ENCODE measurements around the gene OR9Q2.
"Not testable (repeated sequence)": the region's sequence is repeated elsewhere in the genome, so short reads cannot be mapped to it uniquely, and the experiment has no call there.

DNA sequence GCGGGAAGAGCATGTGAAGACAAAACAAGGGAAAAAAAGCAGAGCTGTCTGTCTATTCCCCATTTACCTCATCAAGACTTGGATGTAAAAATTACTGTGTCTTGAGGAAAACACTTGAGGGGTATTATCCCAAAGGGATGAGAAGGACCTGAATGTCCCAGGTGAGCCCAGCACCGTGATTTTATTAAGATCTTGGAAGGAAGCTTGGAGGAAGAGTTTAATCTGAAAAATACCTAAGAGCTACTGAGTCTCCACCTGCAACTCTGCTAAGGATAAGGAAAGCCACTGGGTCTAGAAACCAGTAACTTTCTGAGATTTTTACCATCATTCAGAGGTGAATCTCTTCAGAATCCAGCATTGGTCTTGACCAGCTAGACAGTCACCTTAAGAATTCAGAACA lies 23.6 kb downstream of the OR9Q2 start, which contains the start of gene OR1S1:
- TF ChIP-seq EZH2 (IDR thresholded peaks at IDR 0.05; ENCODE audit: borderline replicate concordance, insufficient read depth, low read depth, low read length, poor library complexity, severe bottlenecking): not testable (repeated sequence)
- TF ChIP-seq, protein P1, sequence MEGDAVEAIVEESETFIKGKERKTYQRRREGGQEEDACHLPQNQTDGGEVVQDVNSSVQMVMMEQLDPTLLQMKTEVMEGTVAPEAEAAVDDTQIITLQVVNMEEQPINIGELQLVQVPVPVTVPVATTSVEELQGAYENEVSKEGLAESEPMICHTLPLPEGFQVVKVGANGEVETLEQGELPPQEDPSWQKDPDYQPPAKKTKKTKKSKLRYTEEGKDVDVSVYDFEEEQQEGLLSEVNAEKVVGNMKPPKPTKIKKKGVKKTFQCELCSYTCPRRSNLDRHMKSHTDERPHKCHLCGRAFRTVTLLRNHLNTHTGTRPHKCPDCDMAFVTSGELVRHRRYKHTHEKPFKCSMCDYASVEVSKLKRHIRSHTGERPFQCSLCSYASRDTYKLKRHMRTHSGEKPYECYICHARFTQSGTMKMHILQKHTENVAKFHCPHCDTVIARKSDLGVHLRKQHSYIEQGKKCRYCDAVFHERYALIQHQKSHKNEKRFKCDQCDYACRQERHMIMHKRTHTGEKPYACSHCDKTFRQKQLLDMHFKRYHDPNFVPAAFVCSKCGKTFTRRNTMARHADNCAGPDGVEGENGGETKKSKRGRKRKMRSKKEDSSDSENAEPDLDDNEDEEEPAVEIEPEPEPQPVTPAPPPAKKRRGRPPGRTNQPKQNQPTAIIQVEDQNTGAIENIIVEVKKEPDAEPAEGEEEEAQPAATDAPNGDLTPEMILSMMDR (IDR thresholded peaks at IDR 0.05): not testable (repeated sequence)
